ENCODE results near the gene S100A6. TPM values are rescaled to one million over a fixed set of nuclear protein-coding genes. Genes with fewer than 3 reads are reported as not detected.
"Not testable (repeated sequence)": the region's sequence is repeated elsewhere in the genome, so short reads cannot be mapped to it uniquely, and the experiment has no call there.

S100A6 gene
- total RNA-seq (100 to 1,000 TPM; 342 to 356 TPM), polyA plus RNA-seq (100 to 1,000 TPM; 848 to 918 TPM)

DNA sequence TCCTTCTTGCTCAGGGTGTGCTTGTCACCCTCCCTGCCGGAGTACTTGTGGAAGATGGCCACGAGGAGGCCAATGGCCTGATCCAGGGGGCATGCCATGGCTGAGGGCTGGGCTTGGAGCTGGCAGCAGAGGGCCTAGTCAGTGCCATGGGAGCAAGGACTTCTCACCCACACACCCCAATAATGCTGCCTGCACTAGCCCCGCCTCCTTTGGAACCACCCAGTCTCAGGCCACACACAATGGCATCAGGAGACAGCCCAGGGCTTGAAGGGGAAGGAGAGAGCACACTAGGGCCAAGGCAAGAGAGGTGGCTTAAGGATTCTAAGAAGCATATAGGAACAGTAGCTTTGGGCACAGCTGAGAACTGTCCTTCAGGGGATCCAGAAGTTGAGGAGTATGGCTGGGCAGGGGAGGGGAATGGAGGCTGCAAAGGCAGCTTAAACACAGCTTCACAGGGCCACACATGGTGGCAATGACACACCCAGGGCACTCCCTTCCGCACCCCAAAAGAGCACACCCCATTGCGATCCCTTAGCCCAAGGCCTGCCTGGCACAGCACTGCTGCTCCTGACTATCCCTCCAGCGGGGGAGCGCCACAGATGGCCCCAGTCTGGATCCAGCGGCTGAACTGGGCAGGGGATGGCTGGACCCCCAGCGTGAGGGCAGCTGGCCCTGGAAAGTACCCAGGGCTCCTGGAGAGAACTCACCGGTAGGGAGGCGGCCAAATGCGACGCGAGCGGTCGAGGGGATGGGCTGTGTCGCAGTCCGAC is at the start of gene S100A6:
Gene S100A6 (minus strand): TSS at position 750 of the 770 bp plus-strand sequence. CDS start 652 bp downstream, at position 98.
- Histone ChIP-seq H3K9me3 (ENCODE audit: control insufficient read depth in 1 of 2, low read length in 2 of 2) (no peaks in the 10 kb centered on the region), H3K4me1 (ENCODE audit: insufficient read depth, low read length) (peaks cover 79% of the 10 kb centered on the region), H3K4me3 (ENCODE audit: low read length in 2 of 2) (peak within 1 kb of the TSS; percentile 79 to 85), H3K27me3 (ENCODE audit: insufficient read depth, low read length) (no peaks in the 10 kb centered on the region), H3K36me3 (ENCODE audit: insufficient read depth, low read length) (peaks cover 7% of the 10 kb centered on the region), H3K27ac (ENCODE audit: low read depth, low read length) (peak within 1 kb of the TSS; percentile 92)
- H3K27me3 Mint-ChIP-seq: no peaks in the 10 kb centered on the region
- ChIA-PET POLR2A (ENCODE audit: partially characterized antibody) (interaction anchor here (0.6 to 7.2 kb wide), 20 partner anchors 9 to 1699 kb away, joined by 3 to 631 read pairs (median 7); partner anchors contain the start of genes CHTOP, INTS3, RPS27 and S100A2), CTCF (ENCODE audit: partially characterized antibody) (interaction anchor here (0.7 to 7.6 kb wide), 9 partner anchors 9 to 99 kb away, joined by 3 to 225 read pairs (median 9); partner anchors contain the start of genes CHTOP, S100A2, S100A3 and S100A4)
- H3K4me1 Mint-ChIP-seq: peaks cover 53 to 91% (median 73%) of the 10 kb centered on the region in 4 donors
- peaks cover 8 to 26% of the 10 kb centered on the region in 2 donors for H3K36me3 Mint-ChIP-seq
- DNase-seq: peak; percentile 44 to 65 (median 53)
- intact Hi-C loops (cut with micrococcal nuclease): loop anchor here (1.0 kb wide), 1 partner anchor 10 kb away; the partner anchor contains the start of gene S100A4
- no peaks in the 10 kb centered on the region for H3K9me3 Mint-ChIP-seq
- peak within 1 kb of the TSS; percentile 92 to 98 (median 97) for H3K4me3 Mint-ChIP-seq
- H3K27ac Mint-ChIP-seq: peak within 1 kb of the TSS; percentile 93 to 99 (median 98)

- Histone ChIP-seq H3K4me3 (ENCODE audit: low read length in 2 of 2) (no peak overlapping the region), H3K4me1 (ENCODE audit: insufficient read depth, low read length) (no peaks in the 10 kb centered on the region), H3K27me3 (ENCODE audit: insufficient read depth, low read length) (no peaks in the 10 kb centered on the region), H3K9me3 (ENCODE audit: control insufficient read depth in 1 of 2, low read length in 2 of 2) (no peaks in the 10 kb centered on the region), H3K27ac (ENCODE audit: low read depth, low read length) (no peak overlapping the region), H3K36me3 (ENCODE audit: insufficient read depth, low read length) (no peaks in the 10 kb centered on the region)
- intact Hi-C loops (cut with micrococcal nuclease): no loop called here
- no peak overlapping the region for H3K4me3 Mint-ChIP-seq
- ChIA-PET POLR2A (ENCODE audit: partially characterized antibody) (interaction anchor here (0.7 kb wide), 1 partner anchor 41 kb away, joined by 3 read pairs; no protein-coding TSS in a partner anchor), CTCF (ENCODE audit: partially characterized antibody) (no interaction called here)
- H3K27me3 Mint-ChIP-seq: peaks cover 1 to 3% of the 10 kb centered on the region in 2 donors
- H3K4me1 Mint-ChIP-seq: no peaks in the 10 kb centered on the region
- H3K27ac Mint-ChIP-seq: no peak overlapping the region
- DNase-seq: no peak
- no peaks in the 10 kb centered on the region for H3K36me3 Mint-ChIP-seq
- no peaks in the 10 kb centered on the region for H3K9me3 Mint-ChIP-seq
Observed at GRCh38 chr1:153585006-153585405, 49.2 kb upstream of the S100A6 start.

- H3K27ac ChIP-seq (ENCODE audit: low read depth, low read length): no peak overlapping the region
- no peaks in the 10 kb centered on the region for H3K27me3 ChIP-seq (ENCODE audit: insufficient read depth, low read length)
- no peaks in the 10 kb centered on the region for H3K9me3 ChIP-seq (ENCODE audit: control insufficient read depth in 1 of 2, low read length in 2 of 2)
- intact Hi-C loops (cut with micrococcal nuclease): no loop called here
- ChIA-PET POLR2A (ENCODE audit: partially characterized antibody) (interaction anchor here (0.7 kb wide), 1 partner anchor 40 kb away, joined by 3 read pairs; no protein-coding TSS in a partner anchor), CTCF (ENCODE audit: partially characterized antibody) (no interaction called here)
- no peaks in the 10 kb centered on the region for H3K4me1 ChIP-seq (ENCODE audit: insufficient read depth, low read length)
- no peaks in the 10 kb centered on the region for H3K36me3 ChIP-seq (ENCODE audit: insufficient read depth, low read length)
- H3K4me3 ChIP-seq (ENCODE audit: low read length in 2 of 2): no peak overlapping the region
- no peak overlapping the region for H3K4me3 Mint-ChIP-seq
- H3K27me3 Mint-ChIP-seq: peaks cover 3 to 8% of the 10 kb centered on the region in 2 donors
- H3K9me3 Mint-ChIP-seq: no peaks in the 10 kb centered on the region
- no peaks in the 10 kb centered on the region for H3K36me3 Mint-ChIP-seq
- no peaks in the 10 kb centered on the region for H3K4me1 Mint-ChIP-seq
- H3K27ac Mint-ChIP-seq: no peak overlapping the region
- DNase-seq: no peak
Observed at GRCh38 chr1:153583976-153584375, 48.2 kb upstream of the S100A6 start.

DNA sequence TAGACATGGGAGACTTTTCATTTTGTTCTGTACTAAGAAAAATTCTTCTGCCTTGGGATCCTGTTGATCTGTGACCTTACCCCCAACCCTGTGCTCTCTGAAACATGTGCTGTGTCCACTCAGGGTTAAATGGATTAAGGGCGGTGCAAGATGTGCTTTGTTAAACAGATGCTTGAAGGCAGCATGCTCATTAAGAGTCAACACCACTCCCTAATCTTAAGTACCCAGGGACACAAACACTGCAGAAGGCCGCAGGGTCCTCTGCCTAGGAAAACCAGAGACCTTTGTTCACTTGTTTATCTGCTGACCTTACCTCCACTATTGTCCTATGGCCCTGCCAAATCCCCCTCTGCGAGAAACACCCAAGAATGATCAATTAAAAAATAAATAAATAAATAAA is 47.7 kb upstream of the S100A6 start:
- H3K4me3 Mint-ChIP-seq; intact Hi-C loops (cut with micrococcal nuclease); H3K27me3 ChIP-seq (ENCODE audit: insufficient read depth, low read length); H3K9me3 Mint-ChIP-seq; H3K27ac ChIP-seq (ENCODE audit: low read depth, low read length); H3K36me3 Mint-ChIP-seq; POLR2A ChIA-PET (ENCODE audit: partially characterized antibody); DNase-seq; H3K27ac Mint-ChIP-seq; H3K9me3 ChIP-seq (ENCODE audit: control insufficient read depth in 1 of 2, low read length in 2 of 2); H3K4me1 ChIP-seq (ENCODE audit: insufficient read depth, low read length); H3K4me3 ChIP-seq (ENCODE audit: low read length in 2 of 2); CTCF ChIA-PET (ENCODE audit: partially characterized antibody); H3K36me3 ChIP-seq (ENCODE audit: insufficient read depth, low read length); H3K4me1 Mint-ChIP-seq: not testable (repeated sequence)
- H3K27me3 Mint-ChIP-seq: peaks cover 7 to 13% of the 10 kb centered on the region in 2 donors

- DNase-seq; H3K9me3 ChIP-seq (ENCODE audit: control insufficient read depth in 1 of 2, low read length in 2 of 2); H3K4me3 Mint-ChIP-seq; H3K36me3 Mint-ChIP-seq; H3K4me1 Mint-ChIP-seq; H3K4me3 ChIP-seq (ENCODE audit: low read length in 2 of 2); H3K27ac Mint-ChIP-seq; H3K36me3 ChIP-seq (ENCODE audit: insufficient read depth, low read length); intact Hi-C loops (cut with micrococcal nuclease); H3K4me1 ChIP-seq (ENCODE audit: insufficient read depth, low read length); POLR2A ChIA-PET (ENCODE audit: partially characterized antibody); H3K9me3 Mint-ChIP-seq; H3K27me3 ChIP-seq (ENCODE audit: insufficient read depth, low read length); H3K27ac ChIP-seq (ENCODE audit: low read depth, low read length): not testable (repeated sequence)
- H3K27me3 Mint-ChIP-seq: peaks cover 13 to 19% of the 10 kb centered on the region in 2 donors
- CTCF ChIA-PET (ENCODE audit: partially characterized antibody): interaction anchor here (2.4 kb wide), 1 partner anchor 13 kb away, joined by 8 read pairs; no protein-coding TSS in a partner anchor
Observed at GRCh38 chr1:153582836-153583235, 47.0 kb upstream of the S100A6 start.

DNA sequence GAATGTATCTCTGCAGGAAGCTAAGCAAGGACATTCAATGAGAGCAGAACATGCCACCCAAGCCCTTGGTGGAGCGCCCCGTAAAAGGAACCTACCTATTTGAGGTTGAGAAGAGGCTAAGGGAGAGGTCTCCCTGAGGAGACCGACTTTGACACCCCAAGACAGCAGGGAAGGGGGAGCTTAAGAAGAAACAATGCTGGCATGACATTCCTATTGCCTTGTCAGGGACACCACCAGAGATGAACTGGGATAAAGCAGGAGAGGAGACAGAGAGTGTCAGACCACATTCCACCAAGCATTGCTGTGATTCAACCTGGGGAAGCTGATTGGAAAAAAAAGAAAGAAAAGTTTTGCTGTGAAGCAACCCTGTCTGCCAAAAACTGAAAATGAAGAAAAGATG is 43.1 kb upstream of the S100A6 start:
- no peaks in the 10 kb centered on the region for H3K4me1 Mint-ChIP-seq
- CTCF ChIA-PET (ENCODE audit: partially characterized antibody): interaction anchor here (2.0 to 2.8 kb wide), 2 partner anchors 40 to 69 kb away, joined by 7 to 11 read pairs; no protein-coding TSS in a partner anchor

DNA sequence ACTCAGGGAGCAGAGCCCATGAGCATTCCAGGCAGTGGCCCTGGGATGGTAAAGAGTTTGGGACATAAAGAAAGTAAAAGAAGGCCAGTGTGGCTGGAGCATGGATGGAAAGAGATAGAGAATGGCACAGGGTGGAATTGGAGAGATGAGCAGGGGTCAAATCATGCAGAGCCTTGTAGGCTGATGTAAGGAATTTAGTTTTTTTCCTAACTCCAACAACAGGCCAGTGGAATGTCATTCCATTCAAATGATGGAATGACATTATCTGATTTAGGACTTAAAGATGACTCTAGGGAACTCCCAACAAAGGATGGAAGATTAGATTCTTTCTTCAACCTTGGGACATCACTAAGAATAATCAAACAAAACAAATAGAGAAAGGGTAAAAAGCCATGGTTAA is 42.7 kb upstream of the S100A6 start:
- peaks cover 12 to 22% of the 10 kb centered on the region in 2 donors for H3K27me3 Mint-ChIP-seq
- H3K4me3 Mint-ChIP-seq: no peak overlapping the region
- H3K36me3 ChIP-seq (ENCODE audit: insufficient read depth, low read length): no peaks in the 10 kb centered on the region
- intact Hi-C loops (cut with micrococcal nuclease): no loop called here
- POLR2A ChIA-PET (ENCODE audit: partially characterized antibody): no interaction called here
- no peak for DNase-seq
- H3K9me3 Mint-ChIP-seq: no peaks in the 10 kb centered on the region
- H3K27ac Mint-ChIP-seq: no peak overlapping the region
- H3K27ac ChIP-seq (ENCODE audit: low read depth, low read length): no peak overlapping the region
- H3K4me1 Mint-ChIP-seq: no peaks in the 10 kb centered on the region
- no peaks in the 10 kb centered on the region for H3K4me1 ChIP-seq (ENCODE audit: insufficient read depth, low read length)
- CTCF ChIA-PET (ENCODE audit: partially characterized antibody): interaction anchor here (1.5 to 2.8 kb wide), 3 partner anchors 10 to 69 kb away, joined by 4 to 11 read pairs (median 7); no protein-coding TSS in a partner anchor
- H3K9me3 ChIP-seq (ENCODE audit: control insufficient read depth in 1 of 2, low read length in 2 of 2): no peaks in the 10 kb centered on the region
- no peak overlapping the region for H3K4me3 ChIP-seq (ENCODE audit: low read length in 2 of 2)
- H3K27me3 ChIP-seq (ENCODE audit: insufficient read depth, low read length): peaks cover 4% of the 10 kb centered on the region
- no peaks in the 10 kb centered on the region for H3K36me3 Mint-ChIP-seq

More for the DNA sequence above, 43.1 kb upstream of the S100A6 start:
- Histone ChIP-seq H3K27me3 (ENCODE audit: insufficient read depth, low read length) (peaks cover 4% of the 10 kb centered on the region), H3K9me3 (ENCODE audit: control insufficient read depth in 1 of 2, low read length in 2 of 2) (no peaks in the 10 kb centered on the region), H3K27ac (ENCODE audit: low read depth, low read length) (no peak overlapping the region), H3K36me3 (ENCODE audit: insufficient read depth, low read length) (no peaks in the 10 kb centered on the region), H3K4me3 (ENCODE audit: low read length in 2 of 2) (no peak overlapping the region), H3K4me1 (ENCODE audit: insufficient read depth, low read length) (no peaks in the 10 kb centered on the region)
- Mint-ChIP-seq H3K4me3 (no peak overlapping the region), H3K27me3 (peaks cover 12 to 22% of the 10 kb centered on the region in 2 donors), H3K36me3 (no peaks in the 10 kb centered on the region), H3K9me3 (no peaks in the 10 kb centered on the region), H3K27ac (no peak overlapping the region)
- POLR2A ChIA-PET (ENCODE audit: partially characterized antibody): no interaction called here
- no peak for DNase-seq
- intact Hi-C loops (cut with micrococcal nuclease): no loop called here

All from CD4-positive, alpha-beta memory T cell (primary cell).